ENCODE measurements around the gene COX6B2. TPM values are rescaled to one million over a fixed set of nuclear protein-coding genes. Genes with fewer than 3 reads are reported as not detected.

Gene COX6B2
- total RNA-seq, 4 donors from 2014 or later = not detected

GRCh38 chr19:55353356-55353802 is 1.1 kb downstream of the COX6B2 start:
- TF ChIP-seq CTCF (IDR thresholded peaks at IDR 0.05; ENCODE audit: low read depth) = no peak

- no peak for TF ChIP-seq CTCF (IDR thresholded peaks at IDR 0.05; ENCODE audit: low read depth)
Measured at GRCh38 chr19:55352549-55353145, 1.9 kb downstream of the COX6B2 start.

- TF ChIP-seq CTCF (IDR thresholded peaks at IDR 0.05; ENCODE audit: low read depth) = no peak
Measured at GRCh38 chr19:55352040-55352439, 2.5 kb downstream of the COX6B2 start.

- no peak for TF ChIP-seq CTCF (IDR thresholded peaks at IDR 0.05; ENCODE audit: low read depth)
Measured at GRCh38 chr19:55350620-55351315, 3.8 kb downstream of the COX6B2 start.

- no peak for TF ChIP-seq CTCF (IDR thresholded peaks at IDR 0.05; ENCODE audit: low read depth)
Measured at GRCh38 chr19:55348317-55349034, 6.0 kb downstream of the COX6B2 start.

GRCh38 chr19:55347442-55348009 is 7.0 kb downstream of the COX6B2 start:
- no peak for TF ChIP-seq CTCF (IDR thresholded peaks at IDR 0.05; ENCODE audit: low read depth)

Data from subcutaneous adipose tissue (tissue), 4 donors.